HUES6 (cell line): Measurements from ENCODE around the gene RAB11FIP3.

Source experiments
- H3K27ac ChIP-seq: 2 replicates; pipeline ENCODE4 v1.7.0; 2013; ENCODE audit warnings: low read depth, mild to moderate bottlenecking, low read length, inconsistent platforms
- H3K27me3 ChIP-seq: 2 replicates; pipeline ENCODE4 v1.6.1; 2013; ENCODE audit warnings: low read length; ENCODE audit not compliant: control insufficient read depth, insufficient read depth
- H3K36me3 ChIP-seq: 2 replicates; pipeline ENCODE4 v1.6.1; 2013; ENCODE audit warnings: low read length; ENCODE audit not compliant: control insufficient read depth, insufficient read depth
- H3K4me1 ChIP-seq: 2 replicates; pipeline ENCODE4 v1.6.1; 2013; ENCODE audit warnings: low read length; ENCODE audit not compliant: control insufficient read depth, insufficient read depth
- H3K4me3 ChIP-seq: 2 replicates; pipeline ENCODE4 v1.5.1; 2013; ENCODE audit warnings: low read depth, low read length
- H3K9ac ChIP-seq: one replicate; pipeline ENCODE4 v1.6.1; 2013; ENCODE audit warnings: mild to moderate bottlenecking, low read length
- H3K9me3 ChIP-seq: 2 replicates; pipeline ENCODE4 v1.6.1; 2013; ENCODE audit warnings: low read depth, low read length; ENCODE audit not compliant: control insufficient read depth, insufficient read depth

The RAB11FIP3 gene

DNA sequence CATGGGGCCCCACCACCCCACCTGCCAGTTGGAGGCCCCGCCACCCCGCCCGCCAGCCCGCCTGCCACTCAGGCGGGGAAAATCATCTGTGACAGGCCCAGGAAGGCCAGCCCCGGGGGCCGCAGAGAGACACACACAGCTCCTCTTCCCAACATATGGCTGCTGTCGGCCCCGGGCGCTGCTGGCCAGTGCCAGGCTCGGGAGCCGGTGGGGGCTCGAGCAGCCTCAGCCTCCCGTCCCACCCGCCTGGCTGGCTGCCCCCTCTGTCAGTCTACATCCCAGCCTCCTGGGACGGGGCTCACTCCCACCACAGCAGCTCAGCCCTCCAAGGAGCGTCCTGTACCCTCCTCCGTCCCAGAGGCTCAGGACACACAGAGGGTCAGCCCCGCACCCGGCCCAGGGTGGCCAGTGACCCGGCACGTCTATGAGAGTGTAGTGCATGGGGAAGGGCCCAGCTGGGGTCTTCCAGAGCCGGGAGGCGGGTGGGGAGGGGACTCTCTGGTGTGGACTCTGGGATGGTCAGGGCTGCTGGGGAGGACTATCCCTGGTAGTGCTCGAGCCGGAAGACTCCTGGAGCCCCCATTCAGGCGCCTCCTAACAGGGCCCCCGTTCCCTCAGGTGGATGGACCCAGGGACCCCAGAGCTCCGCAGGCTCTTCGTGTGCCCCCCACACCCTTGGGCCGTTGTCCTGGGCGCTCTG is 131.2 kb downstream of the RAB11FIP3 start:
- Histone ChIP-seq H3K9ac (no peak overlapping the region), H3K4me3 (no peak overlapping the region)

DNA sequence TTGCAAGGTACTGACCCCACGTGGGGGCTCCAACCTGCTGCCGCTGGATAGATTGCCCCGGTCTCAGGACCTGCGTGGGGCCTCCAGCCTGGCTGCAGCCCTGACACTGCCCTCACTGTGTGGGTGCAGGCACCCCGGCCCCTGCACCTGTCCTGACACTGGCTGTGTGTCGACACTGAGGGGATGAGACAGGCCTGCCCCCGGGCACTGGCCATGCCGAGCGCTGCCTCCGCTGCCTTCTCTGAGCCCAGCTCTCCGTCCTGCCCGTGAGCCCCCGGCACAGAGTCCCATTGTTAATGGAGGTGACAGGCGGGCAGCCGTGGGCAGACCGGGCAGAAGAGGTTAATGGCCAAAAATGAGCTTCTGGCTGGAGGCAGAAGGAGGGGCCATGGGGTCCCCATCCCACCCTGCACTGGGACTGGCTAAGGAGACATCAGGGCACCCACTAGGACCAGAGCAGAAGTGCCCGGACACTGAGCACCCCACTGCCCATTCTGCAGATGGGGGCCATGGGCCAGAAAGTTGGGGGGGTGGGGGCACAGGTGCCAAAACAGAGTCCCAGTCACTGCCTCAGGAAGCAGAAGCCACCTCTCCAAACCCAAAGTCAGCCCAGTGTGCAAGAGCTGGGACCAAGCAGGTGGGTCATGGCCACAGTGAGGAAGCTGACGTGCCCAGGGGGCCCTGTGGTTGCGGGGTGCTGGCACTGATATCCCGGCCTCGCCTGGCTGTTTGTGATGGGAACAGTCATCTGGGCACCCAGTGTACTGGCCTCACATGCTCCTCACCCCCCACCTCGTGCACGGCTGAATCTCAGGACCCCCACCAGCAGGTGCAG is 132.2 kb downstream of the RAB11FIP3 start:
- peaks cover 8% of the 10 kb centered on the region; the same call in 1 of the 2 replicates for H3K36me3 ChIP-seq
- no peak overlapping the region for H3K9ac ChIP-seq
- no peak overlapping the region for H3K4me3 ChIP-seq
- H3K27ac ChIP-seq: no peak overlapping the region
- H3K4me1 ChIP-seq: peaks cover 5% of the 10 kb centered on the region; the same call in 1 of the 2 replicates
- peaks cover 51% of the 10 kb centered on the region for H3K27me3 ChIP-seq
- no peaks in the 10 kb centered on the region for H3K9me3 ChIP-seq

More for the DNA sequence above, 131.2 kb downstream of the RAB11FIP3 start:
- Histone ChIP-seq H3K27ac (no peak overlapping the region), H3K4me1 (peaks cover 5% of the 10 kb centered on the region; the same call in 1 of the 2 replicates), H3K36me3 (peaks cover 17% of the 10 kb centered on the region), H3K27me3 (peaks cover 41% of the 10 kb centered on the region), H3K9me3 (no peaks in the 10 kb centered on the region)

DNA sequence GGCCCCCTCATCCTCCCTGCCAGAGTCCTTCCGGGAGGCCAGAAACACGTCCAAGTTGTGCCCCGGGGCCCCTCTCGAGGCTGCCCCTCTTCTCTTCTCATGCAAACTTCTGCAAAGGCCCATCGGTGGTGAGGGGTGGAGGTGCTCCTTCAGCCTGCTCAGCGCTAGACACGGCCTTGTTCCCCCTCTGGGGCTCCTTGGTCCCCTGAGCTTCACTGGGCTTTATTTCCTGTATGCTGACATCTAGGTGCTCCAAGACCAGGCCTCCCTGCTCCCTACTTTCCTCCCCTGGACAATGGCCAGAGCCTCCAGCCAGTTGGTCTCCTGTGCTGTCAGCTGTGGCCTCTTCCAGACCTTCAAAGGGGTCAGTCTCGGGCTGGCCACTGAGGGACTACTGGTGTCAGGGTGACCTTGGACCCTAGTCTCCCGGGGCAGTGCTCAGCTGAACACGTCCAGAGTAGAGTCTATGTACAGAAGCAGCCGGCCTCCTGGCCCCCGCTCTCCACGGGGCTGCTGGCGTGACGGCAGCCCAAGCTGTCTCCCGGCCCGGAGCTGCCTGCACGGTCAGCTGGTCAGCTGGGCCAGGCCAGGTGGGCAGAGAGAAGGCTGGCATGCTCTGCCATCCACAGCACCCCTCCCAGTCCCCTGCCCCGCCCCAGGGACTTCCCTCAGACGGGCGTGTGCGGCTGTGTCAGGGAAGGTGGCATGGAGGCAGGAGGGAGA is 133.0 kb downstream of the RAB11FIP3 start:
- Histone ChIP-seq H3K27ac (no peak overlapping the region), H3K9ac (no peak overlapping the region), H3K4me1 (peaks cover 5% of the 10 kb centered on the region; the same call in 1 of the 2 replicates)

DNA sequence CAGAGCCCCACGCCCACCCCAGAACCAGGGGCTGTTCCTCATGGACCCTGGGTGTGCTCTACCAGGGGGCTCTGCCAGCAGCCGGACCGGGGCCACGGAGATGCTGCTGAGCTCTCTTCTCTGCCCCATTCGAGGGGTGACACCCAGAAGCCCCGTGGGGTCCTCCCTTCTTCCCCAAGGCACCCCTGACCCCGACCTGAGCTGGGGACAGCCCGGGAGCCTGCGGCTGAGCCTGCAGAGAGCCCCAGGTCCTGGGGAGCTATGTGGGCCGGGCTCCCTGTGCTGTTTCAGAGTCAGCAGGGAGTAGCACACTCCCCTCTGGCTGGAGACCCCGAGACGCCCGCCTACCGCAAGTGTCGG is 133.6 kb downstream of the RAB11FIP3 start:
- Histone ChIP-seq H3K36me3 (no peaks in the 10 kb centered on the region; the same call in 1 of the 2 replicates), H3K27ac (no peak overlapping the region), H3K4me3 (peak overlapping the region; percentile 49; the same call in 1 of the 2 replicates)

More for the DNA sequence above, 133.0 kb downstream of the RAB11FIP3 start:
- Histone ChIP-seq H3K36me3 (peaks cover 3% of the 10 kb centered on the region; the same call in 1 of the 2 replicates), H3K27me3 (peaks cover 52% of the 10 kb centered on the region), H3K9me3 (no peaks in the 10 kb centered on the region), H3K4me3 (no peak overlapping the region)

DNA sequence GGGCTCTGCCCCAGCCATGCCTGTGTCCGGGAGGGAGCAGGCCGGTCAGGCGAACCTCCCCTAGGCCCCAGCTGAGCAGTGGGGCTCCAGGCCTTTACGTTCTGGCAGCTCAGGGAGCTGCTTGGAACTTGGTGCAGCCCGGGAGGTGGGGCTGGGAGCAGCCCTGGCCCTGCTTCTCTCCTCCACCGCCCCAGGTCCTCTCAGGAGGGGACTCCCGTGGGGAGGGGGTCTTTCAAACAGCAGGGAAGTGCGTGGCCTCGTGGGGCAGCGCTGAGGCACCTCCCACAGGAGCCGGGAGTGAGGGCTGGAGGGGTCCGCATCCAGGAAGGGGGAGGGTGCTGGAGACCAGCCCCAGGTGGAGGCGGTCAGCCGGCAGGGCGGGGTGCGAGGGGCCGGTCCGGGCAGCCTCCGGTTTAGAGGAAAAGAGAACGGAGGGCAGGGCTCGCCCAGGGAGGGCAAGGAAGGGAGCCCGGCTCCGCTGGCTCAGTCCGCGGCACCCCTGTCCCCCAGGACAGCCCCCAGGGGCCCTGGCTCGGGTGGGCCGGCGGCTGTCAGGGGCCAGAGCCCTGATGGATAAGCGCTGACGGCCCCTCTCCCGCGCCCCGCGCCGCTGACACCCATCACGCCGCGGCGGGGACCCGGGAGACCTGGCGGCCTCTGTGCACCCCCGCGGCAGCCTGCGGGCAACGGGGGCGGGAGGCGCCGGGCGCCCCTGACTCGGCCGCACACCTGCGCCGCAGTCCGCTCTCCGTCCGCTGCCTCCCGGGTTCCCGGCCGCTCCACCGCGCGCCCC is 134.2 kb downstream of the RAB11FIP3 start:
- peak overlapping the region; percentile 49 for H3K4me3 ChIP-seq
- H3K36me3 ChIP-seq: no peaks in the 10 kb centered on the region
- no peak overlapping the region for H3K27ac ChIP-seq
- H3K9ac ChIP-seq: no peak overlapping the region
- peaks cover 52% of the 10 kb centered on the region for H3K27me3 ChIP-seq
- H3K4me1 ChIP-seq: peaks cover 5% of the 10 kb centered on the region; the same call in 1 of the 2 replicates
- no peaks in the 10 kb centered on the region for H3K9me3 ChIP-seq

More for the DNA sequence above, 133.6 kb downstream of the RAB11FIP3 start:
- Histone ChIP-seq H3K9me3 (no peaks in the 10 kb centered on the region), H3K27me3 (peaks cover 52% of the 10 kb centered on the region), H3K4me1 (peaks cover 5% of the 10 kb centered on the region; the same call in 1 of the 2 replicates), H3K9ac (no peak overlapping the region)

DNA sequence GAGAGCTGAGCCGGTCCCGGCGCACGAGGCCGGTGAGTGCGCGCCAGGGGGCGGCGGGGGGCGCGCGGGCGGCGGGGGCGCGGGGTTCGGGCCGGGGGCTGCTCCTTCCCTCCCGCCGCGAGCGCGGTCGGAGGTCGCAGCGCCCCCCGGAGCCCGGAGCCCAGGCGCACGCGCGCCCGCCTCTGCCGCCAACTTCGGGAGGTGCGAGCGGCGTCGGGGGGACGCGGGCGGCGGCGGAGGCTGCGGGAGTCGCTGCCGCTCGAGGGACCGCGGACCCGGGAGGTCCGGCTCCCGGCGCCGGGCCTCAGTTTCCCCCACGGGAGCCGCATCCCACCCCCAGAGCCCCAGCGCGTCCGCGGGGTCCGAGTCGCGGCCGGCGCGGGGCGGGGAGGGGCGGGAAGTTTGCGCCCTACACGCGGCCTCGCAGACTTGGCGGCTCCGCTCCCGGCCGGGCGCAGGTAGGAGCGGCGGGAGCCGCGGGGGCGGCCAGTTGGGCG is 134.8 kb downstream of the RAB11FIP3 start, which contains the start of gene PRR35:
TSS of gene PRR35 (plus strand) at position 191 of the 497 bp plus-strand sequence. CDS start 2,901 bp downstream, outside the sequence.
- no peak within 1 kb of the TSS for H3K27ac ChIP-seq
- peak within 1 kb of the TSS; percentile 49 for H3K4me3 ChIP-seq
- H3K27me3 ChIP-seq: peaks cover 52% of the 10 kb centered on the region
- no peaks in the 10 kb centered on the region for H3K9me3 ChIP-seq
- peaks cover 7% of the 10 kb centered on the region for H3K4me1 ChIP-seq
- H3K9ac ChIP-seq: no peak within 1 kb of the TSS
- no peaks in the 10 kb centered on the region for H3K36me3 ChIP-seq

DNA sequence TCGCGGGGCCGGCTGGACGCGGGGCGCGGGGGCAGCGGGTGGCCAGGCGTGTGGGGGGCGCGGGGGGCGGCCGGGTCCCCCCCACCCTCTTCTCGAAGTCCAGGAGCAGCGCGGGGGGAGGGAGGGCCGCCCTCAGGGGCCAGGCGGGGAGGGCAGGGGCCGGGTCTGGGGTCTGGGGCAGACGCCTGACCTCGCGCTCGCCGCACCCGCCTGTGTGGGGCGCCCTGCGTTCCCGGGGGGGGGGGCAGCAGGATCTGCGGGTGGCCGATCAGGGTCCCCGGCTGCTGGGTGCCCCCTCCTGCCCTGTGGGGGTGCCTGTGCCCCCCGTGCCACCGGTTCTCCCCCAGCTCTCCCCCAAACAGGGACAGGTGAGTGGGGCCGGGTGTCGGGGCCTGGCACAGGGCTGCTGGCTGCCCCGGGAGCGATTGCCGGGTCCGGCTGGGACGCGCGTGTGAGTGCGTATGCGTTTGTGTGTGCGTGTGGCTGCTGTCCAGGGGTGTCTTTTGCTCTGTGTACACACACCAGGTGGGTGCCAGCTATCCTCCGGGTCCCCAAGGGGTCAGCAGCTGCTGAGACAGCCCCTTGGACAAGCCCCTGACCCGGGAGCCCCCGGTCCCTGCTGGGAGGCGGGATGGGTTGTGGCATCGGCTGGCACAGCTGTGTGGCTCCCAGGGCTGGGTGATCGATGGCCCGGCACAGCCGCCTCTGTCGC is 135.4 kb downstream of the RAB11FIP3 start:
- Histone ChIP-seq H3K27me3 (peaks cover 52% of the 10 kb centered on the region), H3K27ac (no peak overlapping the region), H3K9ac (no peak overlapping the region), H3K36me3 (no peaks in the 10 kb centered on the region), H3K4me1 (peaks cover 13% of the 10 kb centered on the region), H3K4me3 (peak overlapping the region; percentile 18; the same call in 1 of the 2 replicates), H3K9me3 (no peaks in the 10 kb centered on the region)

DNA sequence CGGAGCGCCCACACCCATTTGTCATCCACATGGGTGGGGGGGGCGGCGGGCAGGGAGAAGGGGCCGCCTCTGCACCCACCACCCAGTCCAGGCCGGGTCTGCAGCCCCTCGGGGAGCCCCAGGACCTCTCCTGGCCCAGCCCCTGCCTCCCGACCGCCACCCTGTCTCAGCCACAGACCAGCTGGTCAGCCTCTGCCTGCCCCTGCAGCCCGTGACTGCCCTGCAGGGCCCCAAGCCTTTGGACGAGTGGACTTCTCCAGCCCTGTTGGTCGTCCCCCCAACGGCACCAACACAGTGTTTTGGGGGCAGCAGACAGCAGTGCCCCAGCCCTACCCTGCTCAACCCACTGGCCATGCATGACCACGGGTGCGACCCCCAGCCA is 136.0 kb downstream of the RAB11FIP3 start:
- H3K9me3 ChIP-seq: no peaks in the 10 kb centered on the region
- peaks cover 19% of the 10 kb centered on the region for H3K4me1 ChIP-seq
- H3K36me3 ChIP-seq: no peaks in the 10 kb centered on the region
- H3K27me3 ChIP-seq: peaks cover 52% of the 10 kb centered on the region
- no peak overlapping the region for H3K9ac ChIP-seq
- no peak overlapping the region for H3K4me3 ChIP-seq
- no peak overlapping the region for H3K27ac ChIP-seq

DNA sequence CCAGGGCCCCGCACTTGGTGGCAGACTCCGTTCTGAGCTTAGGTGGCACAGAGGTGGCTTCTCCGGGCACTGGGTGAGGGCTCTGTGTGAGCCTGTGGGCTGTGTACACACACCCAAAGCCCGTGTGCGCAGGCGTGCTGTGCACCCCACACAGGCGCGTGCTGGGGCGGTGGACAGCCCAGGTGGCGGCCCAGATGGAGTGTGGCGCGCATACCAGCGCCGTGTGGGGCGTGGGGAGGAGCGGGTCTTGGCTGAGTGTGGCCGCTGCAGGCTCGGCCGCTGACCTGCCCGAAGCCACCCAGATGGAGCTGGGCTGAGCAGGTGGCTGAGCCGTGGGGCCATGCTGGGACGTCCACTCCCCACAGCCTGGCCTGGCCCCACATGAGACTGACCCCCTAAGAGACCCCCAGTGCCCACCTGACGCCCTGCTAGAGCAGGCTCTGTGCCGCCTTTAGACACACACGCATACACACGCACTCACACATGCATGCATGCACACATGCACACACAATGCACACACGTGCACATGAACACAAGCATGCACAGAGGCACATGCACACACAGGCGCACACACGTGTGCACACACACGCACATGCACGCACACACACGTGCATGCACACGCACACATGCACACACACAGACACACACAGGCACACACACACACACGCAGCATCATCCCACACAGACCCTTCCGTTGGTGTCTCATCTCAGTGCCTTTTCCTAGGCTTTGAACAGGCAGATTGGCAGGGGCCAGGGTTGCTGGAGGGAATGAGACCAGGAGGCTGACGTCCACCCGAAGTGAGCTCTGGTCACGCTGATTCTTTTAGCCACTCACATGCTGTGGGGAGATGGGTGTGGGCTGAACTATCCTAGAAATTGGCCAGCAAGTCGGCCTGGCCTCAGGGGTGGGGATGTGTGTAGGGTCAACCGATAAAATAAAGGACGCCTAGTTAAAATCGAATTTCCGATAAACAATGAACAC is 136.8 kb downstream of the RAB11FIP3 start:
- H3K27me3 ChIP-seq: peaks cover 52% of the 10 kb centered on the region
- no peak overlapping the region for H3K4me3 ChIP-seq
- no peak overlapping the region for H3K27ac ChIP-seq
- H3K9ac ChIP-seq: no peak overlapping the region
- H3K9me3 ChIP-seq: no peaks in the 10 kb centered on the region
- peaks cover 26% of the 10 kb centered on the region for H3K4me1 ChIP-seq
- no peaks in the 10 kb centered on the region for H3K36me3 ChIP-seq
